Inferior parietal cortex (tissue), 1 donor: ENCODE measurements around the gene TBX3.

Experiments used
- DNase-seq: peaks from one replicate; pipeline ENCODE4 v3.0.0-alpha.2; 2016; ENCODE audit errors: extremely low spot score

The TBX3 gene

DNA sequence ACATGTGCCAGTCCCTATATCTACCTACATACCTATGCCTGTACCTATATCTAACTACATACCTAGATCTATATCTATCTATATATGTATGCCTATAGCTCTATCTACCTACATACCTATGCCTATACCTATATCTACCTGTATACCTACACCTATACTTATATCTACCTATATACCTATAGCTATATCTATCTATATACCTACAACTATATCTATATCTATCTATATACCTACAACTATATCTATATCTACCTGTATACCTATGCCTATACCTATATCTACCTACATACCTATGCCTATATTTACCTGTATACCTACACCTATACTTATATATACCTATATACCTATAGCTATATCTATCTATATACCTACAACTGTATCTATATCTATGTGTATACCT lies 56.6 kb downstream of the TBX3 start:
- DNase-seq = no peak

DNA sequence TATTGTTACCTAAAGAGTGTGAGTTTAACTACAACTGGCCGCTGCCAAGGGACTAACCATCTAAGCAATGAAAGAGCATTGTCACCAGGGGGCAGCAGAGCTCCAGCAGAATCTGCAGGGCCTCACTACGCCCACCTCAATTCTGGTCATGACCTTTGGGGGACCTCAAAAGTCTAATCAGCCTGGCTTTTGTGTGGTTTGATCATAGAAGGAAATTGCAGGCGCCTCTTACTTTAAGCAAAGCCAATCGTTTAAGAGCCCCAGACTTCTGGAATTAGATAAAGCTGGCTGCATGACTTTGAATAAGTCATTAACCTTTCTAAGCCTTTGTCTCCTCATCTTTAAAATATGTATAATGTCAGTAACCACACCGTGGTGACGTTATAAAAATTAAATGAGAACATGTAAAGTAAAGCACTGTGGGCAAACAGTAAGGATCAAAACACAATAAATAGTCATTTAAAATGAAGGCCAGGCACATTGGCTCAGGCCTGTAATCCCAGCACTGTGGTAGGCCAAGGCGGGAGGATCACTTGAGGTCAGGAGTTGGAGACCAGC lies 58.6 kb downstream of the TBX3 start:
- peak; percentile 6 for DNase-seq

DNA sequence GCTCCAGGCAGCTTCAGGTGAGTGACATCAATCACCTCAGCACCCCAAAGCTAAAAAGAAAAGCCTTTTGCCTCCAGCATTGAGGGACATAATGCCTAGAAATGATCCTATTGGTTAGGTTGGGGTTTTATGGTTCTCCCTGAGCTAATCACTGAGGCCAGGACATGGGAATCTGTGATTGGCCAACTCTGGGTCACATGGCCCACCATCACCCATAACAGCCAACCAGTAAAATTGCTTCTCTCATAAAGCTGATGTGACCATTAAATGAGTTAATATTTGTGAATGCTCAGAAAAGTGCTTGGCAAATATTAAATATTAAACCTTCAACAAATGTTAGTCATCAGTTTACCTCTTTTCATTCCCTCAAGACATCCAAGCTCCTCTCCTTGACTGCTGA lies 60.2 kb downstream of the TBX3 start:
- DNase-seq = no peak
